Measurements from ENCODE around the gene TPPP2. TPM values are rescaled to one million over a fixed set of nuclear protein-coding genes. Genes with fewer than 3 reads are reported as not detected.

The TPPP2 gene
- total and polyA plus RNA-seq, 7 donors = 0.90 to 3.2 (median 2.1) TPM; not detected in 1

- peaks cover 9% of the 10 kb centered on the region for H3K4me1 ChIP-seq
- DNase-seq (no peak), ATAC-seq (no peak)
- 88 to 89% (median 89%) methylated on average over 24 to 26 of the region's 26 CpGs for WGBS, 3 donors
- H3K36me3 ChIP-seq (ENCODE audit: insufficient read depth in 1 of 2, low read depth in 1 of 2) = peaks cover 4 to 69% of the 10 kb centered on the region in 2 donors
- H3K4me3 ChIP-seq = no peak overlapping the region
- intact Hi-C loops (cut with DNase I) = no loop called here
- TF ChIP-seq CTCF (IDR thresholded peaks at IDR 0.05) = no peak
- H3K27me3 ChIP-seq (ENCODE audit: insufficient read depth in 3 of 3, low read length in 2 of 3) = no peaks in the 10 kb centered on the region
- no peaks in the 10 kb centered on the region for H3K9me3 ChIP-seq
- no peak overlapping the region for H3K27ac ChIP-seq
Observed at GRCh38 chr14:21074398-21075272, 44.6 kb downstream of the TPPP2 start.

- no peaks in the 10 kb centered on the region for H3K27me3 ChIP-seq (ENCODE audit: insufficient read depth in 3 of 3, low read length in 2 of 3)
- peaks cover 4 to 81% of the 10 kb centered on the region in 2 donors for H3K36me3 ChIP-seq (ENCODE audit: insufficient read depth in 1 of 2, low read depth in 1 of 2)
- H3K9me3 ChIP-seq = no peaks in the 10 kb centered on the region
- intact Hi-C loops (cut with DNase I) = no loop called here
- WGBS, 3 donors = 84 to 92% (median 90%) methylated on average over 9 of the region's 9 CpGs
- H3K27ac ChIP-seq = no peak overlapping the region
- TF ChIP-seq CTCF (IDR thresholded peaks at IDR 0.05) = no peak
- no peak for ATAC-seq
- H3K4me1 ChIP-seq = peaks cover 8% of the 10 kb centered on the region
- H3K4me3 ChIP-seq = no peak overlapping the region
- DNase-seq = no peak
Observed at GRCh38 chr14:21075719-21076437, 45.9 kb downstream of the TPPP2 start.

- H3K9me3 ChIP-seq = no peaks in the 10 kb centered on the region
- no peaks in the 10 kb centered on the region for H3K27me3 ChIP-seq (ENCODE audit: insufficient read depth in 3 of 3, low read length in 2 of 3)
- no peak overlapping the region for H3K4me3 ChIP-seq
- no peak overlapping the region for H3K27ac ChIP-seq
- TF ChIP-seq CTCF (IDR thresholded peaks at IDR 0.05) = no peak
- H3K4me1 ChIP-seq = no peaks in the 10 kb centered on the region
- intact Hi-C loops (cut with DNase I) = no loop called here
- 87 to 99% (median 92%) methylated on average over 2 of the region's 2 CpGs for whole genome bisulfite sequencing, 3 donors
- no peak for DNase-seq
- peaks cover 4 to 99% of the 10 kb centered on the region in 2 donors for H3K36me3 ChIP-seq (ENCODE audit: insufficient read depth in 1 of 2, low read depth in 1 of 2)
- no peak for ATAC-seq
Observed at GRCh38 chr14:21077672-21078071, 47.7 kb downstream of the TPPP2 start.

- ATAC-seq = no peak
- intact Hi-C loops (cut with DNase I) = no loop called here
Observed at GRCh38 chr14:21078287-21078686, 48.3 kb downstream of the TPPP2 start.

More at GRCh38 chr14:21078287-21078686, 48.3 kb downstream of the TPPP2 start:
- no peak for DNase-seq
- no peak overlapping the region for H3K4me3 ChIP-seq
- no peaks in the 10 kb centered on the region for H3K9me3 ChIP-seq
- no peak for TF ChIP-seq CTCF (IDR thresholded peaks at IDR 0.05)
- H3K4me1 ChIP-seq = no peaks in the 10 kb centered on the region
- no peaks in the 10 kb centered on the region for H3K27me3 ChIP-seq (ENCODE audit: insufficient read depth in 3 of 3, low read length in 2 of 3)
- H3K36me3 ChIP-seq (ENCODE audit: insufficient read depth in 1 of 2, low read depth in 1 of 2) = peaks cover 4 to 98% of the 10 kb centered on the region in 2 donors
- 84 to 91% (median 87%) methylated on average over 5 of the region's 5 CpGs for WGBS, 3 donors
- H3K27ac ChIP-seq = no peak overlapping the region
